Measurements from ENCODE around the gene PARD3B.
A peak's percentile ranks its signal among the peaks of the same experiment; 100 is the strongest.

PARD3B gene

GRCh38 chr2:205657579-205657978, 1112.3 kb downstream of the PARD3B start:
- peak; percentile 86 for DNase-seq (ENCODE audit: low read depth)

- DNase-seq (ENCODE audit: low read depth) = no peak
Observed at GRCh38 chr2:205658068-205658467, 1112.8 kb downstream of the PARD3B start.

GRCh38 chr2:205658572-205658971, 1113.3 kb downstream of the PARD3B start:
- DNase-seq (ENCODE audit: low read depth) = no peak

- no peak for DNase-seq (ENCODE audit: low read depth)
Observed at GRCh38 chr2:205659922-205660321, 1114.6 kb downstream of the PARD3B start.

GRCh38 chr2:205660521-205661124, 1115.3 kb downstream of the PARD3B start:
- peak; percentile 87 for DNase-seq (ENCODE audit: low read depth)

GRCh38 chr2:205661281-205661680, 1116.0 kb downstream of the PARD3B start:
- DNase-seq (ENCODE audit: low read depth) = no peak

- no peak for DNase-seq (ENCODE audit: low read depth)
Observed at GRCh38 chr2:205662206-205662965, 1117.1 kb downstream of the PARD3B start.

GRCh38 chr2:205665791-205666190, 1120.5 kb downstream of the PARD3B start:
- no peak for DNase-seq (ENCODE audit: low read depth)
